Duodenal mucosa (tissue), 2 donors: ENCODE results near the gene CTXN2.

Source experiments
- H3K27ac ChIP-seq: one replicate; pipeline ENCODE4 v1.7.0; 2013; ENCODE audit warnings: low read depth, low read length
- H3K27me3 ChIP-seq, 2 donors: one replicate each; pipeline ENCODE4 v1.7.0; 2013; ENCODE audit warnings: low read length in 2 of 2, control low read depth in 1 of 2; ENCODE audit not compliant: insufficient read depth in 2 of 2, control insufficient read depth in 1 of 2
- H3K36me3 ChIP-seq, 2 donors: one replicate each; pipeline ENCODE4 v1.7.0; 2013; ENCODE audit warnings: low read length in 2 of 2, control low read depth in 1 of 2; ENCODE audit not compliant: insufficient read depth in 2 of 2, control insufficient read depth in 1 of 2
- H3K4me1 ChIP-seq, 2 donors: one replicate each; pipeline ENCODE4 v1.7.0; 2013; ENCODE audit warnings: low read length in 2 of 2, control low read depth in 1 of 2; ENCODE audit not compliant: insufficient read depth in 2 of 2, control insufficient read depth in 1 of 2
- H3K4me3 ChIP-seq, 2 donors: one replicate each; pipeline ENCODE4 v1.7.0; 2013; ENCODE audit warnings: low read length in 2 of 2, low read depth in 1 of 2
- H3K9ac ChIP-seq, 2 donors: one replicate each; pipeline ENCODE4 v1.7.0; 2013; ENCODE audit warnings: low read length in 2 of 2, low read depth in 1 of 2
- H3K9me3 ChIP-seq, 2 donors: one replicate each; pipeline ENCODE4 v1.7.0; 2013; ENCODE audit warnings: low read length in 2 of 2, control low read depth in 1 of 2; ENCODE audit not compliant: control insufficient read depth in 1 of 2

CTXN2 gene

GRCh38 chr15:48205981-48206380 lies 14.5 kb downstream of the CTXN2 start, which contains the start of gene SLC12A1:
Gene SLC12A1 (plus strand): TSS chr15:48206302. CDS start chr15:48207720, 1,418 bp downstream.
- no peaks in the 10 kb centered on the region for H3K9me3 ChIP-seq
- no peaks in the 10 kb centered on the region for H3K4me1 ChIP-seq
- no peak within 1 kb of the TSS for H3K27ac ChIP-seq
- H3K4me3 ChIP-seq = no peak within 1 kb of the TSS
- H3K36me3 ChIP-seq = no peaks in the 10 kb centered on the region
- no peaks in the 10 kb centered on the region for H3K27me3 ChIP-seq
- no peak within 1 kb of the TSS for H3K9ac ChIP-seq

- no peaks in the 10 kb centered on the region for H3K27me3 ChIP-seq
- H3K4me1 ChIP-seq = no peaks in the 10 kb centered on the region
- no peak overlapping the region for H3K4me3 ChIP-seq
- H3K9me3 ChIP-seq = no peaks in the 10 kb centered on the region
- no peaks in the 10 kb centered on the region for H3K36me3 ChIP-seq
- H3K27ac ChIP-seq = no peak overlapping the region
- no peak overlapping the region for H3K9ac ChIP-seq
Observed at GRCh38 chr15:48221261-48221660, 29.8 kb downstream of the CTXN2 start.

GRCh38 chr15:48221885-48222284 lies 30.4 kb downstream of the CTXN2 start:
- Histone ChIP-seq H3K9ac (no peak overlapping the region), H3K27me3 (no peaks in the 10 kb centered on the region), H3K36me3 (no peaks in the 10 kb centered on the region), H3K9me3 (no peaks in the 10 kb centered on the region), H3K27ac (no peak overlapping the region), H3K4me3 (no peak overlapping the region), H3K4me1 (no peaks in the 10 kb centered on the region)

GRCh38 chr15:48222627-48223026 lies 31.2 kb downstream of the CTXN2 start:
- Histone ChIP-seq H3K4me1 (no peaks in the 10 kb centered on the region), H3K9me3 (no peaks in the 10 kb centered on the region), H3K27ac (no peak overlapping the region), H3K27me3 (no peaks in the 10 kb centered on the region), H3K36me3 (no peaks in the 10 kb centered on the region), H3K9ac (no peak overlapping the region), H3K4me3 (no peak overlapping the region)

GRCh38 chr15:48225771-48226170 lies 34.3 kb downstream of the CTXN2 start:
- H3K9me3 ChIP-seq = no peaks in the 10 kb centered on the region
- no peak overlapping the region for H3K9ac ChIP-seq
- no peak overlapping the region for H3K4me3 ChIP-seq
- no peaks in the 10 kb centered on the region for H3K36me3 ChIP-seq
- no peaks in the 10 kb centered on the region for H3K4me1 ChIP-seq
- no peak overlapping the region for H3K27ac ChIP-seq
- H3K27me3 ChIP-seq = no peaks in the 10 kb centered on the region

- Histone ChIP-seq H3K9me3 (no peaks in the 10 kb centered on the region), H3K36me3 (no peaks in the 10 kb centered on the region), H3K27me3 (no peaks in the 10 kb centered on the region), H3K4me1 (no peaks in the 10 kb centered on the region), H3K4me3 (no peak overlapping the region), H3K9ac (no peak overlapping the region), H3K27ac (no peak overlapping the region)
Observed at GRCh38 chr15:48230498-48230897, 39.0 kb downstream of the CTXN2 start.

- Histone ChIP-seq H3K9me3 (no peaks in the 10 kb centered on the region), H3K27ac (no peak overlapping the region), H3K4me3 (no peak overlapping the region), H3K4me1 (no peaks in the 10 kb centered on the region), H3K9ac (no peak overlapping the region), H3K36me3 (no peaks in the 10 kb centered on the region), H3K27me3 (no peaks in the 10 kb centered on the region)
Observed at GRCh38 chr15:48233246-48233645, 41.8 kb downstream of the CTXN2 start.

- no peak overlapping the region for H3K4me3 ChIP-seq
- no peak overlapping the region for H3K27ac ChIP-seq
- H3K4me1 ChIP-seq = no peaks in the 10 kb centered on the region
- no peaks in the 10 kb centered on the region for H3K9me3 ChIP-seq
- H3K27me3 ChIP-seq = no peaks in the 10 kb centered on the region
- no peak overlapping the region for H3K9ac ChIP-seq
- H3K36me3 ChIP-seq = no peaks in the 10 kb centered on the region
Observed at GRCh38 chr15:48239334-48239733, 47.9 kb downstream of the CTXN2 start.

- no peaks in the 10 kb centered on the region for H3K27me3 ChIP-seq
- no peak overlapping the region for H3K27ac ChIP-seq
- no peaks in the 10 kb centered on the region for H3K36me3 ChIP-seq
Observed at GRCh38 chr15:48242015-48242414, 50.5 kb downstream of the CTXN2 start.

GRCh38 chr15:48242535-48242934 lies 51.1 kb downstream of the CTXN2 start:
- Histone ChIP-seq H3K27ac (no peak overlapping the region), H3K27me3 (no peaks in the 10 kb centered on the region), H3K4me1 (no peaks in the 10 kb centered on the region), H3K36me3 (no peaks in the 10 kb centered on the region), H3K9me3 (no peaks in the 10 kb centered on the region), H3K4me3 (no peak overlapping the region), H3K9ac (no peak overlapping the region)

More at GRCh38 chr15:48242015-48242414, 50.5 kb downstream of the CTXN2 start:
- Histone ChIP-seq H3K4me3 (no peak overlapping the region), H3K4me1 (no peaks in the 10 kb centered on the region), H3K9me3 (no peaks in the 10 kb centered on the region), H3K9ac (no peak overlapping the region)

- no peaks in the 10 kb centered on the region for H3K9me3 ChIP-seq
- no peaks in the 10 kb centered on the region for H3K36me3 ChIP-seq
- H3K9ac ChIP-seq = no peak overlapping the region
- no peak overlapping the region for H3K27ac ChIP-seq
- H3K27me3 ChIP-seq = no peaks in the 10 kb centered on the region
- no peak overlapping the region for H3K4me3 ChIP-seq
- H3K4me1 ChIP-seq = no peaks in the 10 kb centered on the region
Observed at GRCh38 chr15:48244921-48245320, 53.5 kb downstream of the CTXN2 start.
